Non-pigmented ciliary epithelial cell (primary cell): ENCODE results near the gene ARHGAP32.
A peak's percentile ranks its signal among the peaks of the same experiment; 100 is the strongest.
"Not testable (repeated sequence)": the region's sequence is repeated elsewhere in the genome, so short reads cannot be mapped to it uniquely, and the experiment has no call there.

Experiments
- DNase-seq: peaks from one replicate; pipeline ENCODE4 v3.0.0-alpha.2; 2010; ENCODE audit warnings: low read depth

ARHGAP32 gene

GRCh38 chr11:129202646-129203045, 10.5 kb upstream of the ARHGAP32 start:
- no peak for DNase-seq

DNA sequence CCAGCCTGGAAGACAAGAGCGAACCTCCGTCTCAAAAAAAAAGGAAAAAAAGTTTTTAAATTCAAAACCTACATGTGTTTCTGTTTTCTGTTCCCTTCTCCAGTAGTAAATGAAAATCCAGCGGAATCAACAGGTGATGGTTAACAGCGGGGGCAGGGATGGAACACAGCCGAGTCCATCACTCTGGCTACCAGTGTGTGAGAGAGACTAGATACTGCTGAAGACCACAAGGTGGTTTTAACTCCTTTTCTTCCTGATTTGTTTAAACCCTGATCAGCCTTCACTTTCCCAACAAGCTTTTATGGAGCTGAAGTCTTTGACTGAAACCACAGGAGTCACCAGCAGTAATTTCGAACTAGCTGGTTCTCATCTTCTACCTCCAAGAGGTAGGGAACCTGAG, 3.6 kb upstream of the ARHGAP32 start:
- DNase-seq = no peak

DNA sequence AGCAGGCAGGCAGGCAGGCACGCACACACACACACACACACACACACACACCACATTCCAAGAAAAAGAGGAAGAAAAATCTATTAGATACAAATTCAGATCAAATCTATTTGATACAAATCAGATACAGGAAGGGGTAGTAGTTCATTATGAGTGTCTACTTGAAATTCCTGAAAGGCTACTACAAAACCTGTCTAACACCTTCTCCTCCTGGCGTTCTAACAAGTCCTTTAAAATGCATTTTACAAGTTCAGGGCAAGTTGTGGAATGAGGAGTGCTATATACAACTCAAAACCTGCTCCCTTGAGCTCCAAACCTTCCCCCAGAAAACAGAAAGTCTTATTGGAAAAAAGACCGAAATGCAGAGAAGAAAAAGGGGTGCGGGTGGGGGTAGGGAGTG, 476 bp downstream of the ARHGAP32 start:
- DNase-seq = no peak

DNA sequence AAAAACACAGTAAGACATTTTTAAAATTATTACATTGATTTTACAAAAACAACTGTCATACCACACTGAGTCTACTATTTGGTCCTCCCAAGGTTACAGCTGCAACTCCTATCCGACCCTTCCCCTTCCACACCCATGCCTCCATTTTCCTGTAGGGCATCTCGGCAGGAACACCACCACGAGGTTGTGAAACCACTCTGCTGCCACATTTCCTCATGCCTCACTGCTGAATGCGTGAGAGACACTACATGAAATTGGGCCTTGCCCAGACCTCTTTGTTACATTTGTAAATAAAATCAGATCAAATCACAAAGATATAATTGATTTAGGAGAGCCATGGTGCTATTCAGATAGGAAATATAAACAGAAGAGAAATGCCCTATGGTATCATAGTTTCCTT, 2.0 kb downstream of the ARHGAP32 start:
- no peak for DNase-seq

- DNase-seq = no peak
These were observed 2.5 kb downstream of the ARHGAP32 start for GRCh38 chr11:129189646-129190045.

- DNase-seq = not testable (repeated sequence)
These were observed 7.0 kb downstream of the ARHGAP32 start for GRCh38 chr11:129185082-129185481.

DNA sequence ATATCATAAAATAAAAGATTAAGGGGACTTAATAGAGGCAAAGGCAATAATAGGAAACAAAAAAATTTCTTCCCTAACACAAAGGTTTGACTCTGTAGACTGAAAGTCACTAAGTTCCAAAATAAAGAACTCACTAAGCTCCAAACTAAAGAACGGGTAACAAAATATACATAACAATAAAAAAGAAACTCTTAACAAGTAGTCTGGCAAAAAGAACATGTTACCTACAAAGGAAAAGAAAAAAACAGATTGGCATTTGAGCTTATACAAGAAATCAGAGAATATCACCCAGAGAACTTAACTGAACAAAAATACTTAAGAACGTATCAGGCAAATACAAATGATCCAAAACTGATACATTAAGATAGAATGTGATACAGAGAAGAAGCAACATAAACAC, 7.5 kb downstream of the ARHGAP32 start:
- no peak for DNase-seq

DNA sequence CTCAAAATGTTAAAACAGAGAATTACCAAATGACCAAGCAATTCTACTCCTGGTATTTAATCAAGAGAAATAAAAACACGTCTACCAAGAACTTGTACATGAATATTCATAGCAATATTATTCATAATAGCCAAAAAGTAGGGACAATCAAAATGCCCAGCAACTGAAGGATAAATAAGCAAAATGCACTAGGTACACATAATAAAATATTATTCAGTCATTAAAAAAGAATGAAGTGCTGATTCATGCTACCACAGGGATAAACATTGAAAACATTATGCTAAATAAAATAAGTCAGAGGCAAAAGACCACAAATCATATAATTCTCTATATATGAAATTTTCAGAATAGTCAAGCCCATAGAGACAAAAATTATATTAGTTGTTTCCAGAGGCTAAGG, 24.8 kb downstream of the ARHGAP32 start:
- no peak for DNase-seq

GRCh38 chr11:129163714-129164164, 28.4 kb downstream of the ARHGAP32 start:
- peak; percentile 5 for DNase-seq

- not testable (repeated sequence) for DNase-seq
These were observed 35.0 kb downstream of the ARHGAP32 start for GRCh38 chr11:129157080-129157479.

DNA sequence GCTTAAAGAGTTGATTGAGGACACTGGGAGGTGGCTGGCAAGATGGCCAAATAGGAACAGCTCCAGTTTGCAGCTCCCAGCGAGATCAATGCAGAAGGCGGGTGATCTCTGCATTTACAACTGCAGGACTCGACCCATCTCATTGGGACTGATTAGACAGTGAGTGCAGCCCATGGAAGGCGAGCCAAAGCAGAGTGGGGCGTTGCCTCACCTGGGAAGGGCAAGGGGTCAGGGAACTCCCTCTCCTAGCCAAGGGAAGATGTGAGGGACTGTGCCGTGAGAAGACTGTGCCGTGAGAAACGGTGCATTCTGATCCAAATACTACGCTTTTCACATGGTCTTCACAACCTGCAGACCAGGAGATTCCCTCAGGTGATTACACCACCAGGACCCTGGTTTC, 36.4 kb downstream of the ARHGAP32 start:
- DNase-seq = no peak

GRCh38 chr11:129148487-129148886, 43.6 kb downstream of the ARHGAP32 start:
- no peak for DNase-seq

- DNase-seq = no peak
These were observed 45.9 kb downstream of the ARHGAP32 start for GRCh38 chr11:129146191-129146590.

- no peak for DNase-seq
These were observed 46.8 kb downstream of the ARHGAP32 start for GRCh38 chr11:129145276-129145675.

DNA sequence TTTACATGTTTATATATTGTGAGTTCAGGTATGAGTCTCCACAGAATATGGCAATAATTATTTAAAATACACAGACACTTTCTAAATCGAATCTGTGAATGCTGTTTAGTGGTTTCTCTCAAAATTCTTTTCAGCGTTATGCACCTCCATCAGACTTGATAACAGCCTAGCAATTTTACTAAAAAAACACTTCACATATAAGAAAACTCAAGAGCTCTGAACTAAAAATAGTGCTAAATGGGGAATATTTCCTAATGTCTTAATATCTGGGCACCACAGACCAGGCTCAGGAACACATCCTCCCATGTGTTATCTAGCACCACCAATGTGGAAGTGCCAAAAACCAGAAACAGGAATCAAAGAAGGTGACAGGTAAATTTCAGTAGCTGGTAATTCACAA, 47.9 kb downstream of the ARHGAP32 start:
- no peak for DNase-seq

DNA sequence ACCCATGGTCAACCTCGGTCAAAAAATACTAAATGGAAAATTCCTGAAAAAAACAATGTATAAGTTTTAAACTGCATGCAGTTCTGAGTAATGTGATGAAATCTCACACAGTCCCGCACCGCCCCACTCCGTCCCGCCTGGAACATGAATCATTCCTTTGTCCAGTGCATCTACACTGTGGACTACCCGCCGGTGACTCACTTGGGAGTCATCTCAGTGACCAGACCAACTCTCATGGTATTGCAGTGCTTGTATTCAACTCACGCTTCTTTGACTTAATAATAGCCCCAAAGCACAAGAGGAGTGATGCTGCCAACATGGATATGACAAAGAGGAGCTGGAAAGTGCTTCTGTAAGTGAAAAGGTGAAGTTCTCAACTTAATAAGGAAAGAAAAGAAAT, 48.8 kb downstream of the ARHGAP32 start:
- peak; percentile 98 for DNase-seq

GRCh38 chr11:129141748-129142523, 50.2 kb downstream of the ARHGAP32 start:
- no peak for DNase-seq

DNA sequence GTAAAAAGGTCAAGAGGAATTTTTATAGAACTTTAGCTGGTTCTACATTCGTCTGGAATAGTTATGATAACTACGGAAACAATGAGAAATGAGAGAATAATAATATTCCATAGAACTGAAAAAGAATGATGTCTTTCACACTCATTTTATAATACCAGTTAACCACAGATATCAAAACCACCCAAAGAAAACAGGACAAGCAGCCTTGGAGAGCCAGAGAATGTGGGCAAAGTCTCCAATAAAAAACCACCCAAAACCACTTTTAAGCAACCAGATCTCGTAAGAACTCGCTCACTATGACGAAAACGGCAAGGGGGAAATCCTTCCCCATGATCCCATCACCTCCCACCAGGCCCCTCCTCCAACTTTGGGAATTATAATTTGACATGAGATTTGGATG, 60.8 kb downstream of the ARHGAP32 start:
- DNase-seq = no peak

DNA sequence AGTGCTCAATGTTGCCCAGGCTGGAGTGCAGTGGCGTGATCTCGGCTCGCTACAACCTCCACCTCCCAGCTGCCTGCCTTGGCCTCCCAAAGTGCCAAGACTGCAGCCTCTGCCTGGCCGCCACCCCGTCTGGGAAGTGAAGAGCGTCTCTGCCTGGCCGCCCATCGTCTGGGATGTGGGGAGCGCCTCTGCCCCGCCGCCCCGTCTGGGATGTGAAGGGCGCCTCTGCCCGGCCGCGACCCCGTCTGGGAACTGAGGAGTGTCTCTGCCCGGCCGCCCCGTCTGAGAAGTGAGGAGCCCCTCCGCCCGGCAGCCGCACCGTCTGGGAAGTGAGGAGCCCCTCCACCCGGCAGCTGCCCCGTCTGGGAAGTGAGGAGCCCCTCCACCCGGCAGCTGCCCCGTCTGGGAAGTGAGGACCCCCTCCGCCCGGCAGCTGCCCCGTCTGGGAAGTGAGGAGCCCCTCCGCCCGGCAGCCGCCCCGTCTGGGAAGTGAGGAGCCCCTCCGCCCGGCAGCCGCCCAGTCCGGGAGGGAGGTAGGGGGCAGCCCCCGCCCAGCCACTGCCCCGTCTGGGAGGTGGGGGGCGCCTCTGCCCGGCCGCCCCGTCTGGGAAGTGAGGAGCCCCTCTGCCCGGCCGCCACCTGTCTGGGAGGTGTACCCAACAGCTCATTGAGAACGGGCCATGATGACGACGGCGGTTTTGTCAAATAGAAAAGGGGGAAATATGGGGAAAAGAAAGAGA, 63.1 kb downstream of the ARHGAP32 start:
- DNase-seq = not testable (repeated sequence)

GRCh38 chr11:129119036-129119435, 73.1 kb downstream of the ARHGAP32 start:
- DNase-seq = no peak

- peak; percentile 42 for DNase-seq
These were observed 74.4 kb downstream of the ARHGAP32 start for GRCh38 chr11:129117595-129118350.
